Hepatocyte (in vitro differentiated cells): ENCODE results near the gene LIMS1. TPM values are rescaled to one million over a fixed set of nuclear protein-coding genes. Genes with fewer than 3 reads are reported as not detected.

Source experiments
- DNase-seq: peaks from one replicate; pipeline ENCODE4 v3.0.0-alpha.2; 2016; ENCODE audit warnings: low spot score
- H2AFZ ChIP-seq: fragments of 200-600 bp; sonication (generic); 2 replicates; pipeline ENCODE4 v1.6.0; 2016; ENCODE audit warnings: antibody characterized with exemption, mild to moderate bottlenecking
- H3K27ac ChIP-seq: fragments of 200-600 bp; sonication (generic); 2 replicates; pipeline ENCODE4 v1.5.1; 2016; ENCODE audit warnings: mild to moderate bottlenecking
- H3K27me3 ChIP-seq: fragments of 200-600 bp; sonication (generic); 2 replicates; pipeline ENCODE4 v1.6.1; 2016
- H3K36me3 ChIP-seq: fragments of 200-600 bp; sonication (generic); replicated peaks from 2 replicates; pipeline ENCODE4 v1.5.1; 2016; ENCODE audit warnings: low read depth; ENCODE audit not compliant: insufficient read depth
- H3K4me1 ChIP-seq: fragments of 200-600 bp; sonication (generic); 2 replicates; pipeline ENCODE4 v1.5.1; 2016; ENCODE audit warnings: mild to moderate bottlenecking, moderate library complexity; ENCODE audit not compliant: insufficient read depth
- H3K4me2 ChIP-seq: fragments of 200-600 bp; sonication (generic); 2 replicates; pipeline ENCODE4 v1.6.0; 2016
- H3K4me3 ChIP-seq: fragments of 200-600 bp; sonication (generic); 2 replicates; pipeline ENCODE4 v1.5.1; 2016; ENCODE audit warnings: mild to moderate bottlenecking
- H3K79me2 ChIP-seq: fragments of 200-600 bp; sonication (generic); 2 replicates; pipeline ENCODE4 v1.6.0; 2017; ENCODE audit warnings: mild to moderate bottlenecking
- H3K9me2 ChIP-seq: fragments of 200-600 bp; sonication (generic); replicated peaks from 2 replicates; pipeline ENCODE4 v1.6.0; 2017; ENCODE audit warnings: mild to moderate bottlenecking; ENCODE audit not compliant: insufficient read depth
- H3K9me3 ChIP-seq: fragments of 200-600 bp; sonication (generic); 2 replicates; pipeline ENCODE4 v1.5.1; 2016; ENCODE audit warnings: low read depth, mild to moderate bottlenecking
- H4K20me1 ChIP-seq: fragments of 200-600 bp; sonication (generic); 2 replicates; pipeline ENCODE4 v1.6.0; 2016; ENCODE audit warnings: mild to moderate bottlenecking; ENCODE audit not compliant: insufficient read depth, poor library complexity, severe bottlenecking
- EZH2 ChIP-seq: fragments of 200-600 bp; sonication (generic); IDR thresholded peaks from 2 replicates; pipeline ENCODE4 v1.6.1; 2016; ENCODE audit warnings: antibody characterized with exemption, mild to moderate bottlenecking, borderline replicate concordance
- EZH2phosphoT487 ChIP-seq: fragments of 200-600 bp; sonication (generic); IDR thresholded peaks from one replicate; pipeline ENCODE4 v1.6.1; 2018; ENCODE audit warnings: antibody characterized with exemption, mild to moderate bottlenecking, low read depth, moderate library complexity; ENCODE audit not compliant: unreplicated experiment, severe bottlenecking
- WGBS: methylation state at CpG from one replicate; pipeline ENCODE4 v1.1.6; 2016; ENCODE audit warnings: low lambda C conversion rate; ENCODE audit errors: missing lambda C conversion rate; 5-methylcytosine and 5-hydroxymethylcytosine counted together
- polyA plus RNA-seq: library from polyadenylated mRNA; unstranded; fragments of >200 nt; fragmentation: Nextera tagmentation; extraction: Ambion mirVana; gene quantifications from 2 replicates; pipeline ENCODE4 v1.2.1, GENCODE V29; 2016
- total RNA-seq: library from RNA; depleted of rRNA; stranded (reverse); fragments of >200 nt; gene quantifications from 2 replicates; pipeline ENCODE4 v1.2.3, GENCODE V29; 2014
- TF ChIP-seq, protein P1 (sequence below): fragments of 200-600 bp; sonication (generic); IDR thresholded peaks from 2 replicates; pipeline ENCODE4 v1.5.1; 2016; ENCODE audit warnings: antibody characterized with exemption, mild to moderate bottlenecking; ENCODE audit not compliant: poor library complexity

Gene LIMS1
- total and polyA plus RNA-seq, 2 experiments from 2014 or later: 40.0 to 102 TPM

DNA sequence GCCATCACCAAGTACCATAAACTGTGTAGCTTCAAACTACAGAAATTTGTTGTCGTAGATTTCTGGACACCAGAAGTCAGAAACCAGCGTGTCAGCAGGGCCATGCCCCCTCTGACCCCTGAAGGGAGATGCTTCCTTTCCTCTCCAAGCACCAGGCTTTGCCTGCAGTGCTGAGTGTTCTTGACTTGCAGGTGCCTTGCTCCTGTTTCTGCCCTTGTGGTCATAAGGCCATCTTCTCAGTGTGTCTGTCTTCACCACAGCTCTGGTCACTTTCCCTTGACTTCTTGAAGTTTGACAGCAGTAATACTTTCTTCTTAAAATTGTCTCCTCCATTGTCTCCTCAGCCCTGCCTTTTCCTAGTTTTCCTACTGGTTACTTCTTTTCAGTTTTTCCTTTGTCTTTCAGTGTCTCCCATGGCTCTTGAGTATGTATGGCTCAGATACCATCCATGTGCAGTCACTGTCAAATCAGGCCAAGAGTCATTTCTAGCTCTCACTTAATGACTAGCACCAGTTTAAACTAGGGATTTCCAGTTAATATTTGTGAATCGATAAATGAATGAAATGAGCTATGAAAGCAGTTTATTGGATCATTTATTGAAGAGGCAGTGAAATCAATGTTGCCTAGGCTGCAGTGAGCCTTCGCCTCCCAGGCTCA, 93.8 kb downstream of the LIMS1 start:
- Histone ChIP-seq H3K36me3 (no peaks in the 10 kb centered on the region), H3K4me1 (peaks cover 23% of the 10 kb centered on the region), H3K79me2 (peaks cover 100% of the 10 kb centered on the region), H2AFZ (no peak overlapping the region), H3K27ac (no peak overlapping the region), H4K20me1 (peaks cover 20% of the 10 kb centered on the region), H3K4me3 (no peak overlapping the region), H3K9me3 (no peaks in the 10 kb centered on the region), H3K27me3 (no peaks in the 10 kb centered on the region), H3K9me2 (no peaks in the 10 kb centered on the region), H3K4me2 (no peak overlapping the region)
- no peak for TF ChIP-seq EZH2phosphoT487
- TF ChIP-seq, protein P1, sequence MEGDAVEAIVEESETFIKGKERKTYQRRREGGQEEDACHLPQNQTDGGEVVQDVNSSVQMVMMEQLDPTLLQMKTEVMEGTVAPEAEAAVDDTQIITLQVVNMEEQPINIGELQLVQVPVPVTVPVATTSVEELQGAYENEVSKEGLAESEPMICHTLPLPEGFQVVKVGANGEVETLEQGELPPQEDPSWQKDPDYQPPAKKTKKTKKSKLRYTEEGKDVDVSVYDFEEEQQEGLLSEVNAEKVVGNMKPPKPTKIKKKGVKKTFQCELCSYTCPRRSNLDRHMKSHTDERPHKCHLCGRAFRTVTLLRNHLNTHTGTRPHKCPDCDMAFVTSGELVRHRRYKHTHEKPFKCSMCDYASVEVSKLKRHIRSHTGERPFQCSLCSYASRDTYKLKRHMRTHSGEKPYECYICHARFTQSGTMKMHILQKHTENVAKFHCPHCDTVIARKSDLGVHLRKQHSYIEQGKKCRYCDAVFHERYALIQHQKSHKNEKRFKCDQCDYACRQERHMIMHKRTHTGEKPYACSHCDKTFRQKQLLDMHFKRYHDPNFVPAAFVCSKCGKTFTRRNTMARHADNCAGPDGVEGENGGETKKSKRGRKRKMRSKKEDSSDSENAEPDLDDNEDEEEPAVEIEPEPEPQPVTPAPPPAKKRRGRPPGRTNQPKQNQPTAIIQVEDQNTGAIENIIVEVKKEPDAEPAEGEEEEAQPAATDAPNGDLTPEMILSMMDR: no peak
- no peak for TF ChIP-seq EZH2
- no peak for DNase-seq
- 91% methylated on average over 4 of the region's 4 CpGs for WGBS

- TF ChIP-seq EZH2phosphoT487: no peak
- no peak for TF ChIP-seq EZH2
- TF ChIP-seq, protein P1: no peak
- H3K27me3 ChIP-seq: no peaks in the 10 kb centered on the region
- no peak overlapping the region for H3K4me2 ChIP-seq
- DNase-seq: no peak
- H4K20me1 ChIP-seq: peaks cover 21% of the 10 kb centered on the region
- H3K4me1 ChIP-seq: peaks cover 25% of the 10 kb centered on the region
- H3K4me3 ChIP-seq: no peak overlapping the region
- no peaks in the 10 kb centered on the region for H3K9me2 ChIP-seq
- no peaks in the 10 kb centered on the region for H3K9me3 ChIP-seq
- H3K79me2 ChIP-seq: peaks cover 94% of the 10 kb centered on the region
- no peak overlapping the region for H3K27ac ChIP-seq
- H2AFZ ChIP-seq: no peak overlapping the region
- 95% methylated on average over 6 of the region's 6 CpGs for WGBS
- no peaks in the 10 kb centered on the region for H3K36me3 ChIP-seq
These were observed 94.7 kb downstream of the LIMS1 start for GRCh38 chr2:108628936-108629335.

DNA sequence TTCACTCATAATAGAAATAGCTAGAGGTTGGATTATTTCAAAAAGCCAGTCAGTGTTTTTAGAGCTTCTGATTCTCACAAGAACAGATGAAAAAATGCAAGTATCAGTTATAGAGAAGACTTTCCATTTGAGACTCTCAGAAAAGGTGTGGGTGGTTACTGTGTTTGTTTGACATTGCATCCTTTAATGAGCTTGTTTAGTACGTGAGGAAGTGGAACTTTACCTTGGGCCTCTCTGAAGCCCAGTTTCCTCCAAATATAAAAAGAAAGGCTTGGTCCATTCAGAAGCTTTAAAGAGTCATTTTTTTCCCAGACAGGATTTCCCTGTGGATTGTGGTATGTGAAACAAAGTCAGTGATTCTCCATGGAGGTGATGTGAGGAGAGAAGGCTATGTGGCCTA, 95.1 kb downstream of the LIMS1 start:
- Histone ChIP-seq H3K79me2 (peaks cover 94% of the 10 kb centered on the region), H3K27me3 (no peaks in the 10 kb centered on the region), H3K4me1 (peaks cover 29% of the 10 kb centered on the region), H3K9me2 (no peaks in the 10 kb centered on the region), H3K36me3 (no peaks in the 10 kb centered on the region), H3K4me3 (no peak overlapping the region), H3K27ac (no peak overlapping the region), H3K9me3 (no peaks in the 10 kb centered on the region), H2AFZ (no peak overlapping the region), H3K4me2 (no peak overlapping the region), H4K20me1 (peaks cover 25% of the 10 kb centered on the region)
- WGBS: 77% methylated on average over 1 of the region's 1 CpG
- no peak for DNase-seq
- TF ChIP-seq EZH2phosphoT487: no peak
- no peak for TF ChIP-seq EZH2
- TF ChIP-seq, protein P1: no peak
